ENCODE results near the gene NOTUM. TPM values are rescaled to one million over a fixed set of nuclear protein-coding genes. Genes with fewer than 3 reads are reported as not detected.

NOTUM gene
- total and polyA plus RNA-seq, 2 experiments from 2014 or later, result 0.29 to 1.6 TPM

DNA sequence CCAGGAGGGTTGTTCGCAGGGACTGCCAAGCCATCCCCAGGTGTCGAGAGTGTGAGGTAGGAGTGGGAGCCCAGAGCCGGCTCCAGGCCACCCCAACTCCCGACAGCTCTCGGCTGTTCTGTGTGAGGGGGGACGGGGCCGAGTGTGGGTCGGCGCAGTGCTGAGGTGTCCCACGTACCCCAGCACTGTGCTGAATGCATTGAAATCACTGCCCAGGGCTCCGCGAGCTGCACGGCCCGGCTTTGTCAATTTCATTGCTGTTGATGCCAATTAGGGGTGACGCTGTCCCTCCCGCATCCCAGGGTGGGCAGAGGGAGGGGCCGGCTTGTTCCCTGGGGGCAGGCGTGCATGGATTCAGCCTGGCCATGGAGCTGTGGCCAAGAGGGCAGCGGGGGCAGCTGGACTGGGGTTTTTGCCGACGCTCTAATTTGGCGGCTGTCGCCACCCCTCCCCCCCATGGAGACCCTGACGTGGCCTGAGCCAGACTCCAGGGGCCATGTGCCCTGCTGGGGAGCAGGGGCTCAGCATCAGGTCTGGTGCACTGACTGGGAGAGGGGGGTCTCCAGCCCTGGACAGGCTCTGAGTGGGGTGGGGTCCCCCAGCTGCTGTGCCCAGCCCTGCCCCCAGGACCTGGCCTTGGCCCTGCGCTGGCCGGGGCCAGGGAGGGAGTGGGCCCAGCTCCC, 47.4 kb upstream of the NOTUM start:
- Histone ChIP-seq H3K4me3 (no peak overlapping the region), H3K9me2 (ENCODE audit: insufficient read depth) (no peaks in the 10 kb centered on the region), H4K20me1 (replicated peaks; ENCODE audit: insufficient read depth) (no peaks in the 10 kb centered on the region), H3K79me2 (replicated peaks; ENCODE audit: insufficient read depth) (no peaks in the 10 kb centered on the region), H2AFZ (no peak overlapping the region), H3K27me3 (ENCODE audit: insufficient read depth) (no peaks in the 10 kb centered on the region), H3K4me2 (no peak overlapping the region), H3K36me3 (ENCODE audit: insufficient read depth) (no peaks in the 10 kb centered on the region), H3F3A (replicated peaks; ENCODE audit: low read depth) (no peaks in the 10 kb centered on the region), H3K27ac (ENCODE audit: low read depth) (no peak overlapping the region), H3K4me1 (ENCODE audit: insufficient read depth) (no peaks in the 10 kb centered on the region)
- Mint-ChIP-seq H3K9me3 (no peaks in the 10 kb centered on the region), H3K4me1 (no peaks in the 10 kb centered on the region), H3K4me3 (no peak overlapping the region), H3K36me3 (ENCODE audit: low read depth) (no peaks in the 10 kb centered on the region), H3K27ac (no peak overlapping the region), H3K27me3 (ENCODE audit: insufficient read depth, low read depth, poor library complexity) (peaks cover 10% of the 10 kb centered on the region)
- DNase-seq (ENCODE audit: low spot score), result no peak
- ATAC-seq, result no peak
- TF ChIP-seq, protein P1, sequence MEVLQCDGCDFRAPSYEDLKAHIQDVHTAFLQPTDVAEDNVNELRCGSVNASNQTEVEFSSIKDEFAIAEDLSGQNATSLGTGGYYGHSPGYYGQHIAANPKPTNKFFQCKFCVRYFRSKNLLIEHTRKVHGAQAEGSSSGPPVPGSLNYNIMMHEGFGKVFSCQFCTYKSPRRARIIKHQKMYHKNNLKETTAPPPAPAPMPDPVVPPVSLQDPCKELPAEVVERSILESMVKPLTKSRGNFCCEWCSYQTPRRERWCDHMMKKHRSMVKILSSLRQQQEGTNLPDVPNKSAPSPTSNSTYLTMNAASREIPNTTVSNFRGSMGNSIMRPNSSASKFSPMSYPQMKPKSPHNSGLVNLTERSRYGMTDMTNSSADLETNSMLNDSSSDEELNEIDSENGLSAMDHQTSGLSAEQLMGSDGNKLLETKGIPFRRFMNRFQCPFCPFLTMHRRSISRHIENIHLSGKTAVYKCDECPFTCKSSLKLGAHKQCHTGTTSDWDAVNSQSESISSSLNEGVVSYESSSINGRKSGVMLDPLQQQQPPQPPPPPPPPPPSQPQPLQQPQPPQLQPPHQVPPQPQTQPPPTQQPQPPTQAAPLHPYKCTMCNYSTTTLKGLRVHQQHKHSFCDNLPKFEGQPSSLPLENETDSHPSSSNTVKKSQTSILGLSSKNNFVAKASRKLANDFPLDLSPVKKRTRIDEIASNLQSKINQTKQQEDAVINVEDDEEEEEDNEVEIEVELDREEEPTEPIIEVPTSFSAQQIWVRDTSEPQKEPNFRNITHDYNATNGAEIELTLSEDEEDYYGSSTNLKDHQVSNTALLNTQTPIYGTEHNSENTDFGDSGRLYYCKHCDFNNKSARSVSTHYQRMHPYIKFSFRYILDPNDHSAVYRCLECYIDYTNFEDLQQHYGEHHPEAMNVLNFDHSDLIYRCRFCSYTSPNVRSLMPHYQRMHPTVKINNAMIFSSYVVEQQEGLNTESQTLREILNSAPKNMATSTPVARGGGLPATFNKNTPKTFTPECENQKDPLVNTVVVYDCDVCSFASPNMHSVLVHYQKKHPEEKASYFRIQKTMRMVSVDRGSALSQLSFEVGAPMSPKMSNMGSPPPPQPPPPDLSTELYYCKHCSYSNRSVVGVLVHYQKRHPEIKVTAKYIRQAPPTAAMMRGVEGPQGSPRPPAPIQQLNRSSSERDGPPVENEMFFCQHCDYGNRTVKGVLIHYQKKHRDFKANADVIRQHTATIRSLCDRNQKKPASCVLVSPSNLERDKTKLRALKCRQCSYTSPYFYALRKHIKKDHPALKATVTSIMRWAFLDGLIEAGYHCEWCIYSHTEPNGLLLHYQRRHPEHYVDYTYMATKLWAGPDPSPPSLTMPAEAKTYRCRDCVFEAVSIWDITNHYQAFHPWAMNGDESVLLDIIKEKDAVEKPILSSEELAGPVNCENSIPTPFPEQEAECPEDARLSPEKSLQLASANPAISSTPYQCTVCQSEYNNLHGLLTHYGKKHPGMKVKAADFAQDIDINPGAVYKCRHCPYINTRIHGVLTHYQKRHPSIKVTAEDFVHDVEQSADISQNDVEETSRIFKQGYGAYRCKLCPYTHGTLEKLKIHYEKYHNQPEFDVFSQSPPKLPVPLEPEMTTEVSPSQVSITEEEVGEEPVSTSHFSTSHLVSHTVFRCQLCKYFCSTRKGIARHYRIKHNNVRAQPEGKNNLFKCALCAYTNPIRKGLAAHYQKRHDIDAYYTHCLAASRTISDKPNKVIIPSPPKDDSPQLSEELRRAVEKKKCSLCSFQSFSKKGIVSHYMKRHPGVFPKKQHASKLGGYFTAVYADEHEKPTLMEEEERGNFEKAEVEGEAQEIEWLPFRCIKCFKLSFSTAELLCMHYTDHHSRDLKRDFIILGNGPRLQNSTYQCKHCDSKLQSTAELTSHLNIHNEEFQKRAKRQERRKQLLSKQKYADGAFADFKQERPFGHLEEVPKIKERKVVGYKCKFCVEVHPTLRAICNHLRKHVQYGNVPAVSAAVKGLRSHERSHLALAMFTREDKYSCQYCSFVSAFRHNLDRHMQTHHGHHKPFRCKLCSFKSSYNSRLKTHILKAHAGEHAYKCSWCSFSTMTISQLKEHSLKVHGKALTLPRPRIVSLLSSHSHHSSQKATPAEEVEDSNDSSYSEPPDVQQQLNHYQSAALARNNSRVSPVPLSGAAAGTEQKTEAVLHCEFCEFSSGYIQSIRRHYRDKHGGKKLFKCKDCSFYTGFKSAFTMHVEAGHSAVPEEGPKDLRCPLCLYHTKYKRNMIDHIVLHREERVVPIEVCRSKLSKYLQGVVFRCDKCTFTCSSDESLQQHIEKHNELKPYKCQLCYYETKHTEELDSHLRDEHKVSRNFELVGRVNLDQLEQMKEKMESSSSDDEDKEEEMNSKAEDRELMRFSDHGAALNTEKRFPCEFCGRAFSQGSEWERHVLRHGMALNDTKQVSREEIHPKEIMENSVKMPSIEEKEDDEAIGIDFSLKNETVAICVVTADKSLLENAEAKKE (CRISPR knock-in tag; IDR thresholded peaks at IDR 0.05), result no peak
- TF ChIP-seq, protein P2, sequence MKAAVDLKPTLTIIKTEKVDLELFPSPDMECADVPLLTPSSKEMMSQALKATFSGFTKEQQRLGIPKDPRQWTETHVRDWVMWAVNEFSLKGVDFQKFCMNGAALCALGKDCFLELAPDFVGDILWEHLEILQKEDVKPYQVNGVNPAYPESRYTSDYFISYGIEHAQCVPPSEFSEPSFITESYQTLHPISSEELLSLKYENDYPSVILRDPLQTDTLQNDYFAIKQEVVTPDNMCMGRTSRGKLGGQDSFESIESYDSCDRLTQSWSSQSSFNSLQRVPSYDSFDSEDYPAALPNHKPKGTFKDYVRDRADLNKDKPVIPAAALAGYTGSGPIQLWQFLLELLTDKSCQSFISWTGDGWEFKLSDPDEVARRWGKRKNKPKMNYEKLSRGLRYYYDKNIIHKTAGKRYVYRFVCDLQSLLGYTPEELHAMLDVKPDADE (IDR thresholded peaks at IDR 0.05), result no peak
- no peak for TF ChIP-seq POLR2AphosphoS5 (IDR thresholded peaks at IDR 0.05; ENCODE audit: low read depth)
- TF ChIP-seq, protein P3, sequence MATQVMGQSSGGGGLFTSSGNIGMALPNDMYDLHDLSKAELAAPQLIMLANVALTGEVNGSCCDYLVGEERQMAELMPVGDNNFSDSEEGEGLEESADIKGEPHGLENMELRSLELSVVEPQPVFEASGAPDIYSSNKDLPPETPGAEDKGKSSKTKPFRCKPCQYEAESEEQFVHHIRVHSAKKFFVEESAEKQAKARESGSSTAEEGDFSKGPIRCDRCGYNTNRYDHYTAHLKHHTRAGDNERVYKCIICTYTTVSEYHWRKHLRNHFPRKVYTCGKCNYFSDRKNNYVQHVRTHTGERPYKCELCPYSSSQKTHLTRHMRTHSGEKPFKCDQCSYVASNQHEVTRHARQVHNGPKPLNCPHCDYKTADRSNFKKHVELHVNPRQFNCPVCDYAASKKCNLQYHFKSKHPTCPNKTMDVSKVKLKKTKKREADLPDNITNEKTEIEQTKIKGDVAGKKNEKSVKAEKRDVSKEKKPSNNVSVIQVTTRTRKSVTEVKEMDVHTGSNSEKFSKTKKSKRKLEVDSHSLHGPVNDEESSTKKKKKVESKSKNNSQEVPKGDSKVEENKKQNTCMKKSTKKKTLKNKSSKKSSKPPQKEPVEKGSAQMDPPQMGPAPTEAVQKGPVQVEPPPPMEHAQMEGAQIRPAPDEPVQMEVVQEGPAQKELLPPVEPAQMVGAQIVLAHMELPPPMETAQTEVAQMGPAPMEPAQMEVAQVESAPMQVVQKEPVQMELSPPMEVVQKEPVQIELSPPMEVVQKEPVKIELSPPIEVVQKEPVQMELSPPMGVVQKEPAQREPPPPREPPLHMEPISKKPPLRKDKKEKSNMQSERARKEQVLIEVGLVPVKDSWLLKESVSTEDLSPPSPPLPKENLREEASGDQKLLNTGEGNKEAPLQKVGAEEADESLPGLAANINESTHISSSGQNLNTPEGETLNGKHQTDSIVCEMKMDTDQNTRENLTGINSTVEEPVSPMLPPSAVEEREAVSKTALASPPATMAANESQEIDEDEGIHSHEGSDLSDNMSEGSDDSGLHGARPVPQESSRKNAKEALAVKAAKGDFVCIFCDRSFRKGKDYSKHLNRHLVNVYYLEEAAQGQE (IDR thresholded peaks at IDR 0.05; ENCODE audit: unreplicated experiment), result no peak
- TF ChIP-seq EZH2phosphoT487 (IDR thresholded peaks at IDR 0.05; ENCODE audit: unreplicated experiment), result no peak
- TF ChIP-seq JUNB (IDR thresholded peaks at IDR 0.05; ENCODE audit: unreplicated experiment), result no peak
- TF ChIP-seq NANOG (IDR thresholded peaks at IDR 0.05; ENCODE audit: borderline replicate concordance), result no peak
- TF ChIP-seq STAT1 (IDR thresholded peaks at IDR 0.05; ENCODE audit: unreplicated experiment), result no peak
- no peak for TF ChIP-seq ZNF114 (CRISPR knock-in tag; IDR thresholded peaks at IDR 0.05)
- TF ChIP-seq, protein P4, sequence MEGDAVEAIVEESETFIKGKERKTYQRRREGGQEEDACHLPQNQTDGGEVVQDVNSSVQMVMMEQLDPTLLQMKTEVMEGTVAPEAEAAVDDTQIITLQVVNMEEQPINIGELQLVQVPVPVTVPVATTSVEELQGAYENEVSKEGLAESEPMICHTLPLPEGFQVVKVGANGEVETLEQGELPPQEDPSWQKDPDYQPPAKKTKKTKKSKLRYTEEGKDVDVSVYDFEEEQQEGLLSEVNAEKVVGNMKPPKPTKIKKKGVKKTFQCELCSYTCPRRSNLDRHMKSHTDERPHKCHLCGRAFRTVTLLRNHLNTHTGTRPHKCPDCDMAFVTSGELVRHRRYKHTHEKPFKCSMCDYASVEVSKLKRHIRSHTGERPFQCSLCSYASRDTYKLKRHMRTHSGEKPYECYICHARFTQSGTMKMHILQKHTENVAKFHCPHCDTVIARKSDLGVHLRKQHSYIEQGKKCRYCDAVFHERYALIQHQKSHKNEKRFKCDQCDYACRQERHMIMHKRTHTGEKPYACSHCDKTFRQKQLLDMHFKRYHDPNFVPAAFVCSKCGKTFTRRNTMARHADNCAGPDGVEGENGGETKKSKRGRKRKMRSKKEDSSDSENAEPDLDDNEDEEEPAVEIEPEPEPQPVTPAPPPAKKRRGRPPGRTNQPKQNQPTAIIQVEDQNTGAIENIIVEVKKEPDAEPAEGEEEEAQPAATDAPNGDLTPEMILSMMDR (conservative IDR thresholded peaks at IDR 0.05; ENCODE audit: low read depth in 2 of 2), result no peak
- no peak for TF ChIP-seq ZNF331 (CRISPR knock-in tag; IDR thresholded peaks at IDR 0.05; ENCODE audit: low read depth)
- TF ChIP-seq EZH2 (IDR thresholded peaks at IDR 0.05; ENCODE audit: low read depth, unreplicated experiment), result no peak
- no peak for TF ChIP-seq CREB1 (CRISPR knock-in tag; IDR thresholded peaks at IDR 0.05; ENCODE audit: low read depth)

Data from GM23338 (cell line).